Fibroblast of skin of left biceps (primary cell): ENCODE data around the gene CYFIP2.
"Not testable (repeated sequence)": the region's sequence is repeated elsewhere in the genome, so short reads cannot be mapped to it uniquely, and the experiment has no call there.

Experiments used
- DNase-seq, 2 experiments: peaks; one replicate each; pipeline ENCODE4 v3.0.0-alpha.2; 2013; ENCODE audit warnings: low read depth in 2 of 2

Gene CYFIP2

GRCh38 chr5:157265714-157266285 lies at the start of gene CYFIP2:
CYFIP2 (plus strand) TSS chr5:157266123; CDS start chr5:157285362, 19,239 bp downstream.
- no peak for DNase-seq

GRCh38 chr5:157216391-157217142 lies 49.4 kb upstream of the CYFIP2 start:
- no peak for DNase-seq

- no peak for DNase-seq
Measured at GRCh38 chr5:157217289-157218024, 48.5 kb upstream of the CYFIP2 start.

DNA sequence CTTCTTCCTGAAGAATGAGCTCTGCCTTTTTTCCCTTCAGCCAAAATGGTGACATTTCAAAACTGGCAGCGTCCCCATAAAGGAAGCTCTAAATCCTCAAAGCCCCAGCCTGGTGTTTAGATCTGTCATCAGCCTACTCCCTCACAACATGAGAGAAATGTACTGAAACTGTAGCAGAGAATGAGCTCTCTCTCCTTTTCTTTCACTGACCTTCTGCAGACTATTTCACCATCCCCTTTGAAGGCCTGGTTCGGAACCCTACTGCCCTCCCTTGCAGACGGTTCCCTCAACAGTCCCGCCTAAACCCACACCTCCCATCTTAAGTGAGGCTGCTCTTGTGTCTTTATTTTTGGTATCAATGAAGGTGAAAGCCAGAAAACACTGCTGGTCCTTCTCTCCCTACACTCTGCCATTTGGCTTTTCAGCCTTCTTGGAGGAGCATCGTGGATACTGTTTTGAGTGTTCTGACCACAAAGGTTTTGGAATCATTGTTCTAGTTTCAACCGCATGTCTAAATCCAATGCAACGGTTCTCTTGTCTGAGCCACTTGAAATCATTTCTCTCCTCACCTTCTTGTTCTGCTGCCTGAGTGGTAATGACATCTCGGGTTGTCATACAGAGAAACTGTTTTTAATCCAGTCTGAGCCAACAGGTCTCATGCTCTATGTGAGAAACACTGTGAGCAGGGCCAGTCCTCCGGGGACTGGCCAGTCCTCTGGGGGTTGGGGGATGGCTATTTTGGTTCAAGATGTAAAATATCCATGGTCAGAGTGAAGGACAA lies 46.2 kb upstream of the CYFIP2 start:
- peak in 1 of 2 experiments; percentile 40 for DNase-seq

DNA sequence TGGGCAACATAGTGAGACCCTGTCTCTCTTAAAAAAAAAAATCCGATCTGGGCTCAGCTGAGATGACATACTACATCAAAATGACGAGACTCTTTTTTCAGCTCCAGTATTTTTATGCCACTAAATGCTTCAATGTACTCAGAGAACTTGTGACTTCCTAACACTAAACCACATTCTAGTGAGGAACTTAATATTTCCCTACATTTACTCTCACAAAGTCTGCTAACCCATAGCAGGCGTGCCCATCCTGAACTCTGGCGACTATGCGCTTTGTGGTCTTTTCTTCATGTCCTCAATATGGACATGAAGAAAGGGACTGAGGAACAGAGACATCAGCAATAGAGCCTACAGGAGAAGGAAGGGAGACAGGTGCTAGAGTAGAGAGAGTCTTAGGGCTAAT lies 44.0 kb upstream of the CYFIP2 start:
- DNase-seq, result no peak

- DNase-seq, result peak; percentile 66 to 76
Measured at GRCh38 chr5:157222506-157223230, 43.3 kb upstream of the CYFIP2 start.

- no peak for DNase-seq
Measured at GRCh38 chr5:157225469-157226422, 40.2 kb upstream of the CYFIP2 start.

- DNase-seq, result no peak
Measured at GRCh38 chr5:157230610-157231009, 35.3 kb upstream of the CYFIP2 start.

DNA sequence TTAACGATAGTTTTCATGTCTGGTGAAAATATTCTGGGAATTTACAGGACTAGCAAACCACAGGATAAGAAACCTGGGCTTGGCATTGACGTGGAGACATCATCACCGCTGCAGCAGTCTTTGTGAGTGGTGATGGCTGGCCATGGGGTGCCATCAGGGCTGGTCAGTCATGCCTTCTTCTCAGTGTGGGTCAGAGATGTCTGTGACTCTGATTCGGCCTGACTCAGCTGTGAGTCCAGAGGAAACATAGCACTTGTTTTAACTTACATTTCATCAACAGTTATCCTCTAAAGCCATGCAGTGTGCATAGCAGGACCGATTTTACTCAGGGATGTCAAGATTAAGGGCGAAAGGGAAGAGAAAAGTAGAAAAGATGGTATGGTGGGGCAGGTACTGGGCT lies 33.2 kb upstream of the CYFIP2 start:
- no peak for DNase-seq

DNA sequence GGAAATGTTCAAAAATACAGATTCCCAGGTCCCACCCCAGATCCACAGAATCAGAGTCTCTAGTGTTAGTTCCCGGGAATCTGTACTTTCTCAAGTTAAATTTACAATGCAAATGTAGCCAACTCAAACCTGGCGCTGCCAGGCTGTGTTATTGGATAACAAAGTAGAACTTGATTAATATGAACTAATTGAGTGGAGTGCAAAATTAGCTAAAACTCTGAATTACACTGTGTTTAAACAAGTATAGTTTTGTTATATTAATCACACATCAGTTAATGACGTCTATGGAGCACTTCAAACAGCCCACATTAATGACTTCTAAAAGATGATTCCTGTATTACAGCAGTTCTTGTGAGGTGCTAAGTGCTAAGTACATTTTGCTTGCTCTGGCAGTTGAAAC lies 32.4 kb upstream of the CYFIP2 start:
- no peak for DNase-seq

DNA sequence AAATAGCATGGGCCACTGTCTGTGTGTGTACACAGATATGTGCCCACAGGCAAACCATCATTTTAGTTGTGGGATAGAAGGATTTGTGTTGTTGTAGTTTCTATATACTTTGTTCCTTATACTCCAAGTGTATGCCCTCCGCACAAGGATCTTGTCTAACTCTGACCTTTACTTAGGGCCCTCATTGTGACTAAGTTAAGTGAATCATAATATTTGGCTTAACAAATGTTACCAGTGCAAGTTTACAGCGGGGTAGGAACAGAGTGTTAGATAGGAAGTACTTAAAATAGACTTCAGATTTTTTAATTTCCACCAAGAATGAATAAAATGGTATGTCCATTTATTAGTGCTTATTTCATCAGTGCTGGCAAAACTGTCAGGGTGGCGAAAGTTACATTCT lies 29.5 kb upstream of the CYFIP2 start:
- no peak for DNase-seq

DNA sequence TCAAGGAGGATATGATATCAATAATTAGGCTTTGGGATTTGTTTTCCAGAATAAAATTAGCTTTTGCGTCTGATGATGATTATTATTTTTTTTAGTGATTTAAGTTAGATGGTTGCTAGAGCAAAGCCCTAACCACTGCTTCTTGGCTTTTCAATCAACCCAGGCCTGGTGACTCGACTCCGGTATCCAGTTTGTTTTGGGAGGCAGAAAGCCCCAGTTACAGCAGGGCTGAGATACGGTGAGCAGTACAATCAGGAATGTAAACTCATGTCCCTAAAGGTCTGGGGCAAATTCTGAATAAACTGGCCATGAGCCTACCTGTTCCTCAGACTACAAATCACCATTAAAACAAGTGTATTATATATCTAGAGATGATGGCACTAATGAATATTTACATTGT lies 24.4 kb upstream of the CYFIP2 start:
- DNase-seq, result no peak

DNA sequence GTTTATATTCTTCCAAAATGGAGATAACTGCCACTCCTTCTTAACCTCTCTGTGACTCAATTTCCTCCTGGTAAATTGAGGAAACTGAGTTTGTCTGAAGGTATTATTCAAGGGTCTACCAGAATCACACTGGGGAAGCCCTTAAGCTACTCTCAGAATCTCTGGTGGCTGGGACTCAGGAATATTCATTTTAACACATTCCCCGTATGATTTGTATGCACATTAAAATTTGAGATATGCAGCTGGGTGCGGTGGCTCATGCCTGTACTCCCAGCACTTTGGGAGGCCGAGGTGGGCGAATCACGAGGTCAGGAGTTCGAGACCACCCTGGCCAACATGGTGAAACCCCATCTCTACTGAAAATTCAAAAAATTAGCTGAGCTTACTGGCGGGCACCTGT lies 21.2 kb upstream of the CYFIP2 start:
- not testable (repeated sequence) for DNase-seq

GRCh38 chr5:157245476-157245875 lies 20.4 kb upstream of the CYFIP2 start:
- no peak for DNase-seq

GRCh38 chr5:157245886-157246285 lies 20.0 kb upstream of the CYFIP2 start:
- no peak for DNase-seq

- no peak for DNase-seq
Measured at GRCh38 chr5:157247267-157247666, 18.7 kb upstream of the CYFIP2 start.

DNA sequence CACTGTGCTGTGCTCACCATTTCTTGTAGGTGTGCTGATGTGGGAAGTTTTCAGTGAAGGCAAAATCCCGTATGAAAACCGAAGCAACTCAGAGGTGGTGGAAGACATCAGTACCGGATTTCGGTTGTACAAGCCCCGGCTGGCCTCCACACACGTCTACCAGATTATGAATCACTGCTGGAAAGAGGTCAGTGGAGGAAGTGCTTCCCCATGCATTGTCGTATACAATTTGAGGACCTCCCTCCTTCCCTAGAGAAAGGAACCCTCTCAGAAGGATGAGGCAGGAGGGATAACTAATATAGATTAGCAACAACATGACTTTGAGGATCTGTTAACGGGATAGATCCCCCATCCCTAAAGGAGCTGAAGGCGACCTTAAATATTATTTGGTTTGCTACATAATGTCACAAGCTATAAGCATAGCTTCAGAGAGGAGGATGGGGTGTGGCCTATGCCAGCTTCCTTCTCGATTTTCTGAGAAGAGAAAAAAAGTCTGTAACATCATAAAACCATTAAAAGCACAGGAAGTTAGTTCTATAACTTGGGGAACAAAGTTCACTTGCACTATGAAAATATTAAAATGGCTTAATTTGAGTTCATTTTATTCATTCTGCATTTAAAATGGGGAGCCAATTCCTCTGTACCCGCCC lies 17.0 kb upstream of the CYFIP2 start:
- DNase-seq, result no peak

DNA sequence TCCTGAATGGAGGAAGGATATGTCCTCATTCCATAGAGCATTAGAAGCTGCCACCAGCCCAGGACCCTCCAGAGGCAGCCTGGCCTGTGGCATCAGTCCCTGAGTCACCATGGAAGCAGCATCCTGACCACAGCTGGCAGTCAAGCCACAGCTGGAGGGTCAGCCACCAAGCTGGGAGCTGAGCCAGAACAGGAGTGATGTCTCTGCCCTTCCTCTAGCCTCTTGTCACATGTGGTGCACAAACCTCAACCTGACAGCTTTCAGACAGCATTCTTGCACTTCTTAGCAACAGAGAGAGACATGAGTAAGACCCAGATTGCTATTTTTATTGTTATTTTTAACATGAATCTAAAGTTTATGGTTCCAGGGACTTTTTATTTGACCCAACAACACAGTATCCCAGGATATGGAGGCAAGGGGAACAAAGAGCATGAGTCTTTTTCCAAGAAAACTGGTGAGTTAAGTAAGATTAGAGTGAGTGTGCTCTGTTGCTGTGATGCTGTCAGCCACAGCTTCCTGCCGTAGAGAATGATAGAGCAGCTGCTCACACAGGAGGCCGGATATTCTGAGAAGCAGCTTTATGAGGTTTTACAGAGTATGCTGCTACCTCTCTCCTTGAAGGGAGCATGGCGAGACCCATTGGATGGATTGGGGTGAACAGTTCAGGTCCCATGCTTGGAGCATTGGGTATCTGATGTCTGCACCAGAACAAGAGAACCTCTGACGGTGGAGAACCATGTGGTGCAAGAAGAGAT lies 13.0 kb upstream of the CYFIP2 start:
- DNase-seq, result no peak

DNA sequence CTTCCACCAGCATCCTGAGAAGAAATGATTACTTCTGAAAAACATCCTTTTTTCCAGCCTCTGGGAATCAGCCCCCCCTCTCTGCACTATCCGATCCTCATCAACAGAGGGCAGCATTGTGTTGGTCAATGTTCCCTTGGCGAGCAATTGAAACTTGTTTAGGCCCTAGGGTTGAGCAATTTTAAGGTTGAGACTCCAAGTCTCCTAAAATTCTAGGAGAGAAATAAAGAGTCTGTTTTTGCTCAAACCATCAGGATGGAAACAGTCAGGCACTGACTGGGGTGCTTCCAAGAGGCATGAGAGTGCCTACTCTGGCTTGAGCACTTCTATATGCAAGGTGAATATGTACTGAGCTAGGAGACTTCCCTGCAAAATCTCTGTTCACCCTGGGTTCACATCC lies 12.4 kb upstream of the CYFIP2 start:
- peak; percentile 7 to 15 for DNase-seq
